Measurements from ENCODE around the gene ICAM1. TPM values are rescaled to one million over a fixed set of nuclear protein-coding genes. Genes with fewer than 3 reads are reported as not detected.

Gene ICAM1
- total and polyA plus RNA-seq, 2 donors from 2014 or later = 16.3 to 50.3 TPM

DNA sequence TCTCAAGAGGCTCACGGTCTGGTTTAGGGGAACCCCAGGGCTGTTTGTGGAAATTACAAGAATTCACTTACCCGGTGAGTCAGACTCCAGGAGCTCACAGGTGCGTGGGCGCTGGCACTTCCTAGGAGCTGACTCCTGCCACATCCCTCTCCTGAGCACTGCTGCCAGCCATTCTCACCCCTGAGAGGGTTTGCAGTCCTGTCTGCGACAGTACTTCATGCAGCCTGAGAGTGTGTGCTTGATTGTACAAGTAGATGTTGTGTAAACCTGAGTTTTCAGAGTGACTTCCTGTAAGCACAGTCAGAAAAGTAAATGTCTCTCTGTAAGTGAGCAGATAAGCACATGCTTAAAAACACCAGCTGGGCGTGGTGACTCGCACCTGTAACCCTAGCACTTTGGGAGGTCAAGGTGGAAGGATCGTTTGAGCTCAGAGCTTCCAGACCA is 10.8 kb upstream of the ICAM1 start:
- FAIRE-seq = no peak
- Histone ChIP-seq H3K9ac (ENCODE audit: low read length in 3 of 3) (no peak overlapping the region), H3K27ac (ENCODE audit: low read depth in 2 of 2, low read length in 2 of 2) (no peak overlapping the region), H3K9me3 (ENCODE audit: control insufficient read depth in 2 of 3, insufficient read depth in 1 of 3, low read length in 3 of 3) (no peaks in the 10 kb centered on the region), H3K36me3 (ENCODE audit: control insufficient read depth in 2 of 3, insufficient read depth in 3 of 3, low read length in 3 of 3) (peaks cover 0 to 20% (median 18%) of the 10 kb centered on the region in 3 donors), H3K4me3 (ENCODE audit: low read length in 3 of 3) (no peak overlapping the region), H3K4me1 (ENCODE audit: control insufficient read depth in 2 of 3, insufficient read depth in 2 of 3, low read depth in 1 of 3, low read length in 3 of 3) (no peaks in the 10 kb centered on the region), H3K27me3 (ENCODE audit: control insufficient read depth, insufficient read depth, low read length) (no peaks in the 10 kb centered on the region)
- no peak for DNase-seq
- TF ChIP-seq, protein P1, sequence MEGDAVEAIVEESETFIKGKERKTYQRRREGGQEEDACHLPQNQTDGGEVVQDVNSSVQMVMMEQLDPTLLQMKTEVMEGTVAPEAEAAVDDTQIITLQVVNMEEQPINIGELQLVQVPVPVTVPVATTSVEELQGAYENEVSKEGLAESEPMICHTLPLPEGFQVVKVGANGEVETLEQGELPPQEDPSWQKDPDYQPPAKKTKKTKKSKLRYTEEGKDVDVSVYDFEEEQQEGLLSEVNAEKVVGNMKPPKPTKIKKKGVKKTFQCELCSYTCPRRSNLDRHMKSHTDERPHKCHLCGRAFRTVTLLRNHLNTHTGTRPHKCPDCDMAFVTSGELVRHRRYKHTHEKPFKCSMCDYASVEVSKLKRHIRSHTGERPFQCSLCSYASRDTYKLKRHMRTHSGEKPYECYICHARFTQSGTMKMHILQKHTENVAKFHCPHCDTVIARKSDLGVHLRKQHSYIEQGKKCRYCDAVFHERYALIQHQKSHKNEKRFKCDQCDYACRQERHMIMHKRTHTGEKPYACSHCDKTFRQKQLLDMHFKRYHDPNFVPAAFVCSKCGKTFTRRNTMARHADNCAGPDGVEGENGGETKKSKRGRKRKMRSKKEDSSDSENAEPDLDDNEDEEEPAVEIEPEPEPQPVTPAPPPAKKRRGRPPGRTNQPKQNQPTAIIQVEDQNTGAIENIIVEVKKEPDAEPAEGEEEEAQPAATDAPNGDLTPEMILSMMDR (IDR thresholded peaks at IDR 0.05; ENCODE audit: borderline replicate concordance, extremely low read depth, insufficient read depth) = no peak
- intact Hi-C loops (cut with DNase I) = no loop called here

DNA sequence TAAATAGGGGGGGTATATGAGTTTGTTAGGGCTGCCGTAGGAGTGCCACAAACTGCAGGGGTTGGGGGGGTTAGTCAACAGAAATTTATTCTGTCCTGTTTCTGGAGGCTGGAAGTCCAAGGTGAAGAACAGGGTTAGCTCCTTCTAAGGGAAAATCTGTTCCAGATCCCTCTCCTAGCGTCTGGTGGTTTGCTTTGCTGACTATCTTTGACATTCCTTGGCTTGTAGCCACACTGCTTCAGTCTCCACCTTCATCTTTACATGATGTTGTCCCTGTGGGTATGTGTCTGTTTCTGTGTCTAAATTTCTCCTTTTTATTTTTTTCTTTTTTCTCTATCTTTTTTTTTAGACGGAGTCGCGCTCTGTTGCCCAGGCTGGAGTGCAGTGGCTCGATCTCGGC is 8.1 kb upstream of the ICAM1 start:
- Histone ChIP-seq H3K36me3 (ENCODE audit: control insufficient read depth in 2 of 3, insufficient read depth in 3 of 3, low read length in 3 of 3) (peaks cover 0 to 5% (median 5%) of the 10 kb centered on the region in 3 donors), H3K4me3 (ENCODE audit: low read length in 3 of 3) (no peak overlapping the region), H3K9me3 (ENCODE audit: control insufficient read depth in 2 of 3, insufficient read depth in 1 of 3, low read length in 3 of 3) (no peaks in the 10 kb centered on the region), H3K4me1 (ENCODE audit: control insufficient read depth in 2 of 3, insufficient read depth in 2 of 3, low read depth in 1 of 3, low read length in 3 of 3) (no peaks in the 10 kb centered on the region), H3K9ac (ENCODE audit: low read length in 3 of 3) (no peak overlapping the region), H3K27me3 (ENCODE audit: control insufficient read depth, insufficient read depth, low read length) (no peaks in the 10 kb centered on the region), H3K27ac (ENCODE audit: low read depth in 2 of 2, low read length in 2 of 2) (no peak overlapping the region)
- FAIRE-seq (no peak), DNase-seq (no peak)
- TF ChIP-seq, protein P1 (IDR thresholded peaks at IDR 0.05; ENCODE audit: borderline replicate concordance, extremely low read depth, insufficient read depth) = no peak
- intact Hi-C loops (cut with DNase I) = no loop called here

DNA sequence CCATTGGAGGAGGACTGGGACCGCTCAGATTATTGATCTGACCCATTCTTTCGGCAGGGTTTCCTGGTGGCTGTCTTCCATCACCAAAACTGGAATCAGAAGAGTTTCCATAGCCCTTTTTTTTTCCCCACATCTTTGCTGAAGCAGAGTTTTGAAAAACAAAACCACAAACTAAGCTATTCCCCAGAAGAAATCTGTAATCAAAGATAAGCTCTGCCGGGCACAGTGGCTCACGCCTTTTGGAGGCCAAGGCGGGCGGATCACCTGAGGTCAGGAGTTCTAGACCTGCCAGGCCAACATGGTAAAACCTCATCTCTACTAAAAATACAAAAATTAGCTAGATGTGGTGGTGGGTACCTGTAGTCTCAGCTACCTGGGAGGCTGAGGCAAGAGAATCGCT is 4.2 kb upstream of the ICAM1 start:
- H3K36me3 ChIP-seq (ENCODE audit: control insufficient read depth in 2 of 3, insufficient read depth in 3 of 3, low read length in 3 of 3) = no peaks in the 10 kb centered on the region
- no peak overlapping the region for H3K27ac ChIP-seq (ENCODE audit: low read depth in 2 of 2, low read length in 2 of 2)

More for the DNA sequence above, 4.2 kb upstream of the ICAM1 start:
- TF ChIP-seq, protein P1 (IDR thresholded peaks at IDR 0.05; ENCODE audit: borderline replicate concordance, extremely low read depth, insufficient read depth) = no peak
- Histone ChIP-seq H3K9me3 (ENCODE audit: control insufficient read depth in 2 of 3, insufficient read depth in 1 of 3, low read length in 3 of 3) (no peaks in the 10 kb centered on the region), H3K4me1 (ENCODE audit: control insufficient read depth in 2 of 3, insufficient read depth in 2 of 3, low read depth in 1 of 3, low read length in 3 of 3) (peaks cover 0 to 9% (median 0%) of the 10 kb centered on the region in 3 donors), H3K27me3 (ENCODE audit: control insufficient read depth, insufficient read depth, low read length) (peaks cover 8% of the 10 kb centered on the region), H3K4me3 (ENCODE audit: low read length in 3 of 3) (no peak overlapping the region), H3K9ac (ENCODE audit: low read length in 3 of 3) (no peak overlapping the region)
- FAIRE-seq = no peak
- DNase-seq = no peak
- intact Hi-C loops (cut with DNase I) = loop anchor here (5.0 kb wide), 1 partner anchor 126 kb away; no protein-coding TSS in a partner anchor
